IPS DF 19.7 (cell line): ENCODE measurements around the gene STRA8.

Experiments used
- DNase-seq: peaks from one replicate; pipeline ENCODE4 v3.0.0-alpha.2; 2013; ENCODE audit warnings: low read depth, low spot score

The STRA8 gene

DNA sequence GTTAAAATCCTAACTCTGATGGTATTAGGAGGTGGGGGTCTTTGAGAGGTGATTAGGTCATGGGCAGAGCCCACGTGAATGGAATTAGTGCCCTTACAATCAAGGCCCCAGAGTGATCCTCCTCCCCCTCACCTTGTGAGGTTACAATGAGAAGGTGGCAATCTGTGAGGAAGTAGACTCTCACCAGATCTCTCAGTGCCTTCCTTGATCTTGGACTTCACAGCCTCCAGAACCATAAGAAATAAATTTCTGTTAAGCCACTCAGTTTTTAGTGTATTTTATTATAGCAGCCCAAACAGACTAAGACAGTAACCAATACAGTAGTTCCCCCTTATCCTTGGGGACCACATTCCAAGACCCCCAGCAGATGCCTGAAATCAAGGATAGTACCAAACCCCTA is 32.0 kb downstream of the STRA8 start:
- no peak for DNase-seq

DNA sequence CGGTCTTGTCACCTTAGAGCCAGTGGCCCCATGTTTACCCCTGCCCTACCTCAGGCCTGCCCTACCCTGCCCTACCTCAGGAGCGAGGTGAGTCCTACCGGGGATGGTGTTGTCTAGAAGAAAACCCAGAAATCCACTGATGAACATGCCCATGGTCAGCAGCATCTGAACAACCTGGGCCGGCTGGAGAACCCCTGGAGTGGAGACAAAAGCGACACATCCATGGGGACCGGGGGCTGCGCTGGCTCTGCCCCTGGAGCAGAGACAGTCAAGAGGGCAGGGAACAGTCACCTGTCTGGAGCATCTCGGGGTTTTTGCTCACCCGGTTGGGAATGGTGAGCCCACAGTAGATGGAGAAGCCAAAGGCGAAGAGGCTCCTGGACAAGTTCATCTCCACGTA is 36.3 kb downstream of the STRA8 start:
- no peak for DNase-seq

DNA sequence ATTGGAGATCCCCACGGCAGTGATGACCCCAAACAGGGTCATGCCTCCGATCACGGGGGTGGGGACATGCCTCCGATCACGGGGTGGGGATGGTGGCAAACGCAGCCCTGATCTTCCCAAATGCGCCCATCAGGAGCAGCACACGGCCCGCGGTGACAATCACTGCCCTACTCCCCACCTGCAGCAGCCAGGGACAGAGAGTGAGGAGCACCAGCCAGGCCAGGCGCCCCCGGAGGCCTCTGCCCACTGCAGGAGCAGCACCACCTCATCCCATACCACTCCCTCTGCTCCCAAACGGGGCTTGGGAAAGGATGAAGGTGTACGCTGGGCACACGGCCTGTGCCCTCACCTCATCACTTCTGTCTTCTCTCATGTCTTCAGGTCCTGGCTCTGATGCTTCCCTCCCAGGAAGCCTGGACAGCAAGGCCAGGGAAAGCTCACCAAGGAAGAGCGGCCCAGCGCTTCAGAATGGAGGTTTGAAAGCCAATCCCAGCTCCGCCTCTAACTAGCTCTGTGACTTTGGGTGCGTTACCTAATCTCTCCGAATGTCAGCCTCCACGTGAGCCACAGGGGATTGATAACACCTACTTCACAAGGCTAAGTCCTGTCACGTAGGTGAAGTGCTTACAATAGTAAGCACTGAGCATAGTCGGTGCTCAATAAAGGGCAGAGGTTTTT is 37.1 kb downstream of the STRA8 start:
- no peak for DNase-seq

DNA sequence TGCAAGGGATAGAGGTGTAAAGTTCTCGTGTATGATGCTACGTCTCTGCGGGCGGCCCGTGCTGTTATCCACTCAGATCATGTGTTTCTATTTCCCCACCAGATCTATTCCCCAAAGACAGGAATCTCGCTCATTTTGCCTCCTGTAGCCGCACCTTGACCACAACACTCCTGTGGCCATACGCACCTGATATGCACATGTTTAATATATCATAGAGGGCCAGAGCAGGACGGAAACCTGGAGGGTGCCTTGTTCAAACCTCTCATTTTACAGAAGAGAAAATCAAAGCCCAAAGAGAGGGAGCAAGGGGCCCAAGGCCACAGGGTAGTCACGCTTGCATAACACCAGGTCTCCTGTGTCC is 37.6 kb downstream of the STRA8 start:
- no peak for DNase-seq

DNA sequence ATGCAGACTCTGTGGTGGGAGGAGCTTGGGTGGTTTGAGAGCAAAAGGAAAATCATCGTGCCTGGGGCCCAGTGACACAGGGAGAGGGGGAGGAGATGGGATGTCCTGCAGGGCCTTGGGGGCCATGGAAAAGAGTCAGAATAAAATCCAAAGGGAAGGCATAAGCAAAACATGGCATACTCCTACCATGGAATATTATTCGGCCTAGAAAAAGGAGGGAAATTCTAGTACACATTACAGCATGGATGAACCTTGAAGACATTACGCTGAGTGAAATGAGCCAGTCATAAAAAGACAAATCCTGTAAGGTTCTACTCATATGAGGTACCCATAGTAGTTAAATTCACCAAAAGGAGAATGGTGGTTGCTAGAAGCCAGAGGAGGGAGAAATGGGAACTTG is 38.7 kb downstream of the STRA8 start:
- DNase-seq, result no peak

DNA sequence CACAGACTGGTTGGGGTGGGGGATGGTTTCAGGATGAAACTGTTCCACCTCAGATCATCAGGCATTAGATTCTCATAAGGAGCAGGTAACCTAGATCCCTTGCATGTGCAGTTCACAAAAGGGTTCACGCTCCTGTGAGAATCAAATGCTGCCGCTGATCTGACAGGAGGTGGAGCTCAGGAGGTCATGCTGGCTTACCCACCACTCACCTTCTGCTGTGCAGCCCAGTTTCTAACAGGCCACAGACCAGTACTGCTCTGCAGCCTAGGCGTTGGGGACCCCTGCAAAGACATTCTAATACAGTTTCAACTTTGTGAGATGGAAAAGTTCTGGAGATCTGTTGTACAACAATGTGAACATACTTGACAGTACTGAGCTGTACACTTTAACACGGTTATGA is 39.9 kb downstream of the STRA8 start:
- DNase-seq, result no peak

DNA sequence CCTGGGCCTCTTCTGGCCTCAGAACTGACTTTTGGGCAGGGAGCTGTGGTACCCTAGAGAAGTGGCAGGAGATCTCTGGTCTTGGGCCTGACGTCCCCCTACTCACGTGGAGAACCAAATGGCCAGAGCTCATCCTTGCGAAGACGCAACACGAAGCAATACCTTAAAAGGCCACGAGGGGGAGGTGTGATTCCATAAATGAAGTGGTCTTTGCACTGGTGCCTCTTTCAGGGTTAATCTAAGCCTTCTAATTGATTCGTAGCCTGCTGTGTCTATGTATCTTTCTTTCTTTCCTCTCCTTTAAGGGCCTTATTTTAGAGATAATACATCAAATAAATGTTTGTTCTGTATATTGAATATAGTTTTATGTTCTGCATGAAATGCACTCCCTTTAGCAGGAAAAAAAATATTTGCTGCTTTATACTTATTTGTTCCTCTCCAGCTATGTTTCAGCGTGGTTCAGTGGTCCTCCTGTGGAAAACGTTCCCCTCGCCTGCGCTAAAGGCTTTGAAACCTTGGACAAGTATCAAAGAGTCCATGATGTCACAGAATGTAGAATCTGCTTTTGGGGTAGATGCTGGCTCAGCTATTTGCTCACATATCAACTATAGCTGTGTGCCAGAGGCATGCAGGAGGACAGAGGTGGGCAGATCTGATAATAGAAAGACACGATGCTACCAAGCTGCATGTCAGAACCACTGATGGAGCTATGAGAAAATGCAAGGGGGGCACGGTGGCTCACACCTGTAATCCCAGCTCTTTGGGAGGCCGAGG is 41.0 kb downstream of the STRA8 start:
- peak; percentile 23 for DNase-seq

DNA sequence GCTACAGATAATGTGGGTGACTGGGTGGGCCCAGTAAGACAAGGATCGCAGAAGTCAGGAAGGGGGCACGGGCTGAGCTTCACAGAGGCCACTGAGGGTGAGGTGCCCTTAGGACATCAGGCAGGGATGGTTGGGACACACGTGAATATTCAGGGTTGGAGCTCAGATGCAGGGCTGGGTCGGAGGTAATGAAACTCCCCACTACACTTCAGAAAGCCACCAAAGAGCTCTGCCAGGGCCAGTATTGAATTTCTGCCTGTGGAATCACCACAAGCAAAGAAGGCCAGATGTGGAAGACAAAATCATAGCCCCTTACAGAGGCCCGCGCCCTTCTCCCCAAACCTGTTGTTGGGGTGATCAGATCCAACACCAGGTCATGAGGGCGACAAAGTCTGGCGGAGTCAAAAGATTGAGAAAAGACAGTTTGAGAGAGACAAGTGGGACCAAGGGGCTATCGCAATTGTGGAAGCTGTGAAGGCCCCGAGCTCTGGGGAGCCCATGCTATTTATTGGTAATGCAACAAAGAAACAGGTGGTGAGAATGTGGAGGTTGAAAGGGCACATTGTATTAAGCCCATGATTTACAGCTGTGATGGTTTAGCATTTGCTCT is 42.4 kb downstream of the STRA8 start:
- DNase-seq, result no peak

DNA sequence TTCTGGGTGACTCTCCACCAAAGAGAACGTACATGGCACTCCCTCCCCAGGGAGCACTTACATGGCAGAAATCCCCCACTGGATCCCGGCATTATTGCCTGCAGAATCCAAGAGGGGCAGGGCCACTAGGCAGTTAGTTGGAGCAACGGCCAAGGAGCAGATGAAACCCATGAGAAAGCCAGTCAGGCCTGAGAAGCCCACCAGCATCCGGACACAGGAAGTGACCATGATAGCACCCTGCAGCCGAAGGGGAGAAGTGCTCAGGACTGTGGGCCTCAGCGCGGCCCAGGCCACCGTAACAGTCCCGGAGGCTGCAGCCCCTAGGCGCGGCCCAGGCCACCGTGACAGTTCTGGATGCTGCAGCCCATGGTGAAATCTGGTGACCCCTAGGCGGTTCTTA is 43.5 kb downstream of the STRA8 start:
- no peak for DNase-seq

DNA sequence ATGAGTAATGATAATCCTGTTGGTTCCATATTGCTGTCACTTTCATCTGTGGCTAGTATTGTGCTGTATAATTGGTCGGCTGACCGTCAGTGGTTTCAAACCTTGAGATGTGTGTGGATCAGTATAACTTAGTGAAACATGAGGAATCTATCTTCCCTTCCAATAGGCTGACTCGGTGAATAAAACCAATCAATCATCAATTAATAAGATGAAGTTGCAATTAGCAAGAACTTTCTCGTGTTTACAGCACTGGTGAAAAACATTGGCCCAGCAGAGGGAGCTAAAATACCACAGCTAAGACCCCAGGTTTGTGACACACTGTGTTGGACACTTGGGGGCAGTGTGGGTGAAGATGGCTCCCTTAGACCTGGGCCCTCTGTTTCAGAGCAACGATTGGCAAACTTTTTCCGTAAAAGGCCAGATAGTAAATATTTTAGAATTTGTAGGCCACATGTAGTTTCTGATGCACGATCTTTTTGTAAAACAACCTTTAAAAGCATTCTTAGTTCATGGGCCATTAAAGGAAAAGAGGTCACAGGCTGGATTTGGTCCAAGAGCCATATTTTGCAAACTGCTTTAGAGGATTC is 47.8 kb downstream of the STRA8 start:
- DNase-seq, result peak; percentile 42

DNA sequence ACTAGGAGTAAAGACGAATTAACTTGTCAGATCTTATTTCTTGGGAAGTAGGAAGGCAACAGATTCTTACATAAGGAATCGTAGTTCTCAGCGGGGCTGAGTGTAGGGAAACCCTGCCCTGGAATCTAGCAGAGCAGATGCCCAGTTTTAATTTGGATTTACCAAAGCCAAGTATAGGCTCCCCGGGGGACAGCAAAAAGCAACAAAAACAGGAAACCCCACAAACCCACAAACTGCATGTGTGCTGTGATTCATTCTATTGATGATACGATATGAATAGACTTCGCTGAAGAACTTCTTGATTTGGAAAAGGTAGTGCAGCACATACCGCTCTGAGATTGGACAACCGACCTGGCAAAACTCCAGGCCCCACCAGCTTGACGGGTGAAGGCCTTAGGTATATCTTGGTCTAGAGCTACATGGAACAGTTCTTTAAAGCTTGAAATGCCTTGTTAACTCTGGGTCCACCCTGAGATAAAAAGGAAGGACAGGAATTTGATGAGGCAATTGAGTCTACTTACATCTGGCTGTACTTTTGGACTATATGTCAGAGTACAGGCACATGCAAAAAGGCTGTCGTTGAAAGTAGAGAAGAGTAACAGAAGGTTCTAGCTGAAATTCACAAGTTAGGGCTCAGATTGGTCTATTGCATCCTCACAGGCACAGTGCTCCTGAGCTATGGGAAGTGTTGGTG is 49.1 kb downstream of the STRA8 start:
- DNase-seq, result no peak

DNA sequence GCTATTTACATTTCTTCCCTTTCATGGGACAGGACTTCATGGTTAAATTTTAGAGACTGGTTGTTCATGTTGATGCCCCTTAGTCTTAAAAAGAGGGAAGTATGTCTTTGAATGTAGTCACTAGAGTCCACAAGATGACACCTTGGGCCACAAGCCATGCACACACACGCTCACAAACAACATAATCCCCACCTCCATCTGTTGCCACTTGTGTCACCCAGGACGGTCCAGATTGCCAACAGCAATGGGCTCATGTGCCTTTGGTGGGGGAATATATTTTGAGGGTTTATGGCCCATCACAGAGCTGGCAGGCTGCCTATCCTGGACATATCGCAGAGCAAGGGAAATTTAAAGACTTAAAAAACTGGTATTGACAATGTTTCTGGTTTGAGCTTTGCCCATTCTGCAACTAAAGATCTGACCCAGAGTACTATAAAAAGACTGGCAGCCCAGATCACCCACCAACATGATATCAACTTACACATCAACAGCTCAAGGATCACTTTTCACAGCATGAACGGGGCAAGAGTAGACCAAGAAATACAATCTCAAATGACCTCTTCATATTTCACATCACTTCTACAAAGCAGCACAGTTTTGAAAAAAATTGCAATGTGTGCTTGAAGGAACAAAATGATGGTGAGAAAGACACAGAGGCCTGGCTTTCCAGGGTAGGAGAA is 50.5 kb downstream of the STRA8 start:
- no peak for DNase-seq

DNA sequence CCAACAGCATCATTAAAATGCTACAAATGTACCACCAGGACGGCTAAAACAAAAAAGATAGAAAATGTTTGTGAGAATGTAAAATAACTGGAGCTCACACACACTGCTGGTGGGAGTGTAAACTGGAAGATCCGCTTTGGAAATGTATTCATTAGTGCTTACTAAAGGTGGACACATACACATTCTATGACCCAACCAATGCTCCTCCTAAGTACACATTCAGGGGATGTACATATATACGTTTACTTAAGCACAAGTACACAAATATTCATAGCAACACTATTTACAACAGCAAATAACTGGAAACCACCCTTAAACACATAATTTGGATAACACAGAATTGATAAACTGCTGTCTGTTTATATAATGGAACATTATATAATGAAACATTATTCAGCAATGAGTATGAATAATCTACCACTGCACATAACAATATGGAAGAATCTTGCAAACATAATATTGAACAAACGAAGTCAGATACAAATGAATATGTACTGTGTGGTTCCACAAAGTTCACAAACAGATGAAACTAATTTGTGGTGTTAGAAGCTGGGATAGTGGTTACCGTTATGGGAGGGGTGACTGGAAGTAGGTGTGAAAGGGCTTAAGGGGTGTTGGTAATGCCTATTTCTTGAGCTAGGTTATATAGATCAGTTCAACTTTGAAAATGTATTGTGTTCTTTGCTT is 52.1 kb downstream of the STRA8 start:
- no peak for DNase-seq

DNA sequence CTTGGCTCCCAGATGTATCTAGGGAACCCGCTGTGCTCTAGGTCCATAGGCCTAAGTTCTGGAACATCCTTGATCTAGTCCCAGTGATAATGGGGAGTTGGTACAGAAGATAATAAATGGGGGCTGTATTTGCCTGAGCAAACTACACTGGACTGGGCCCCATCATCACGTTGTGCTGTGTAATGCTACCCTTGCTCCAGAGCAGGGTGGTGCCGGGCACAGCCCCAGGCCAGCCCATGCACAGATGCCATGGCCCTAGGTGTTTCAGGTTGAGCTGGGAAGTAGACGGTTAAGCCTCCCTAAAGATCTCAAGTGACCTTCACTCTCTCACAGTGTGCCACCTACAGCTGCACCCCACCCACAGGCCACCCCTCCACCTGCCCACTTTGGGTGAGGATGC is 53.2 kb downstream of the STRA8 start:
- DNase-seq, result no peak

DNA sequence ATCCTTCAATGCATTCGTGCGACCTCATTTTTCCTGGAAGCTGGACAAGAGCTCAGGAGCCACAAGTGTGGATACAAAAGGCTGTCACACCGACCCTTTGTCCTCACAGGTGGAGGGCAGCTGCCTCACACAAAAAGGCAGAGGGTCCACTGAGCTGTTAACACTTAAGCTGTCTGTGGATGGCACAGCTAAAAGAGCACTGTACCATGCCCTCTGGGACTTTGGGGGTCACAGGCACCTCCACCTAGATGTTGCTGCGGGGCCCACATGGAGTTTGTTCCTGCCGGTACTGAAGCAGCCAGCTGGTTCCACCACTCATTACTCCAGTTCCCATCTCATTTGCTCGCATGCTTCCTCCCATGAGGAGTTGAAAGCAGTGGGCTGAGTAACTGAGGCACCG is 57.0 kb downstream of the STRA8 start:
- DNase-seq, result no peak

DNA sequence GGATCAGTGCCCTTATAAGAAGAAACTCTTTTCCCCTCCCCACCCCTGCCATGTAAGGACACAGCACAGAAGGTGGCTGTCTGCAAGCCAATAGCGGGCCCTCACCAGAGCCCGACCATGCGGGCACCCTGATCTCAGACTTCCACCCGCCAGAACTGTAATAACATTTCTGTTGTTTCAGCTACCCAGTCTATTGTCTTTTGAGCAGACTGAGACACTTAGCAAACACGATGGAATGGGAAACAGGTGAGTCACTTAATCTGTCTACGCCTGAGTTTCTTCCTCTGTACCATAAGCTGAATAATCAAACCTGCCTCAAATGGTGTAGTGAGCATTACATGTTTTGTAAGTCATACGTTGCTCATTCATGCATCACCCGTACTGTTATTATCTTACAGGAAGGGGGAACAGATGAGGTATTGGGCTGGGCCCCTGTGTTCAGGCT is 58.2 kb downstream of the STRA8 start:
- DNase-seq, result no peak

DNA sequence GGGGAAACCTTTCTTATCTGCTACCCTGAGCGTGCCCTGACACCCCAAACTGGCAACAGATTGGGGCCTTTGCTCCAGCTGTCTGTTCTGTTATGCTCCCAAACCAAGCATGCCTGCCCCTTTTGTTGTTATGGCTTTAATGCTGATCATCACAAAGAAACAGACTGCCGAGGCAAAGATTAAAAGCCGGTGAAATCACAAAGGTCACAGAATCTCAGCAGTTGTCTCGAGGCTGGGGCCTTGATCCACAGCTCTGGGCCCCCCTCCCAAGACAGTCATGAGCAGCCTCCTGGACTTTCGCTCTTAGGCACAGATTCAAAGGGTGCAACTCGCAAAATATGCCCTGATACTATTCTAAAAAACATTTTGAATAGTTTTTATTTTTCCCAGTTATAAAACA is 65.6 kb downstream of the STRA8 start:
- no peak for DNase-seq

DNA sequence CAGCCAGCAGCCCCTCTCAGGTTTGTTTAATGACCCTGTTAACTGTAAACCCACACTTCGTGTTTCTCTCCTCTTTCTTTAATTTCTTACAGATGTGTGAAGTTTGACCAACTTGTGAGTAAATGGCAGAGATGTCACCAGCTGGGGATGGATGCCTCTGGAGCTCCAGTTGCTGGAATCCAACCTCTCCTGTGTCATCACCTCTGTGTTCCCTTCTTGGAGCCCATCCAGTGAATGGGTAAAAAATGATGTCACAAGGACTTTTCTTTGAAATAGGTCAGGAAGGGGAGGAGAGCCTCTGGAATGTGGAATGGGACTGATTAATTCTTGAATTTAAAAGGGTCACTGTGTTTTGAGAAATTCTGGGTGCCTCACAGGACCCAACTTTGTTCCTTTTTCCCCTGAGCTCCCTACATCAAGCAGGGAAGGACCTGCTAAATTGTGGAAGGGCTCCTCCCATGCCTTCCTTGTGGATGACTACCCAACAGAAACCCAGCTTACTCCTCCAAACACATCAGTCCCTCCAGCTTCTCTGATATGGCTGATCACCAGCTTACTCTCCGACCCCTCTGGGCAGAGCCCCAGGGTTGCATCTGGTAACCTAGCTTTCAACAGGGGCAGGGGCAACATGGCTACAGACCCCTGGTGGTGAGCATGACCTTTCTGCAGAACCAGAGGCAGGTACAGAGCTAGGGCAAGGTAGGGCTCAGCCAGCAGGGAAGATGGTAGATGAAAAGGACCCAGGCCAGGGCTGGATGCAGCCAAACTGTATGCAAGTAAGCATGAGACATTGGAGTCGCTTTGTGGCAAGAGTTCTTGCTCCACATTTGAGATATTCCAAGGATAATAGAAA is 67.5 kb downstream of the STRA8 start:
- DNase-seq, result no peak
